Mucosa of rectum (tissue), 2 donors: ENCODE measurements around the gene STING1.
A peak's percentile ranks its signal among the peaks of the same experiment; 100 is the strongest.
"Not testable (repeated sequence)": the region's sequence is repeated elsewhere in the genome, so short reads cannot be mapped to it uniquely, and the experiment has no call there.

ENCODE experiments used
- H3K27ac ChIP-seq, 2 donors: one replicate each; pipeline ENCODE4 v1.7.0; 2013; ENCODE audit warnings: inconsistent platforms in 2 of 2, low read depth in 2 of 2, low read length in 2 of 2
- H3K27me3 ChIP-seq, 2 donors: one replicate each; pipeline ENCODE4 v1.7.0; 2013; ENCODE audit warnings: low read length in 2 of 2; ENCODE audit not compliant: control insufficient read depth in 2 of 2, insufficient read depth in 2 of 2
- H3K36me3 ChIP-seq, 2 donors: one replicate each; pipeline ENCODE4 v1.7.0; 2013; ENCODE audit warnings: low read length in 2 of 2; ENCODE audit not compliant: control insufficient read depth in 2 of 2, insufficient read depth in 2 of 2
- H3K4me1 ChIP-seq, 2 donors: one replicate each; pipeline ENCODE4 v1.7.0; 2013; ENCODE audit warnings: low read length in 2 of 2, mild to moderate bottlenecking in 1 of 2; ENCODE audit not compliant: control insufficient read depth in 2 of 2, insufficient read depth in 2 of 2
- H3K4me3 ChIP-seq, 2 donors: one replicate each; pipeline ENCODE4 v1.7.0; 2013; ENCODE audit warnings: low read length in 2 of 2
- H3K9ac ChIP-seq, 2 donors: one replicate each; pipeline ENCODE4 v1.7.0; 2013; ENCODE audit warnings: low read length in 2 of 2, low read depth in 1 of 2, mild to moderate bottlenecking in 1 of 2
- H3K9me3 ChIP-seq, 2 donors: one replicate each; pipeline ENCODE4 v1.7.0; 2013; ENCODE audit warnings: low read length in 2 of 2; ENCODE audit not compliant: control insufficient read depth in 2 of 2
- donor health status: healthy.
- donor health status: Normal muscosa, but diverticular disease.

Gene STING1

DNA sequence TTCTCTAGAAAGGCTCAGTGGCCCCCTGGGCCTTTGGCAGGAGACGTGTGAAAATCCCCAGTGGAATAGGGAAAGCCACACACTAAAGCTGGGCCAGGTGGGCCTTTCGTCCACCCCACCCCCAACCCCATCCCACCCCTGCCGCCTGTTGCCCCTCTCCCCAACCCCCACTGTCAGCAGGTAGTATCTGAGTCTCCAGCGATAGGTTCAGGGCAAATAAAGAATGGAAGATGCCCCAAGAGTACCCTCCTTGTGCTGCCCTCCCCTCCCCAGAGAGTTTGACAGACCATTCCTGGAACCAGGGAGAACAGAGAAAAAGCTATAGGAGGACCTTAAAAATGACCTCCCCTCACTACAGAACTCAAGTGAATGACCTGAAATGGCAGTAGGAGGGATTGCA lies 41.9 kb upstream of the STING1 start:
- Histone ChIP-seq H3K9ac (no peak overlapping the region), H3K27me3 (no peaks in the 10 kb centered on the region), H3K9me3 (no peaks in the 10 kb centered on the region), H3K4me1 (peaks cover 25 to 33% of the 10 kb centered on the region in 2 donors), H3K4me3 (no peak overlapping the region), H3K36me3 (no peaks in the 10 kb centered on the region), H3K27ac (peak overlapping the region in 1 of 2 donors; percentile 77)

DNA sequence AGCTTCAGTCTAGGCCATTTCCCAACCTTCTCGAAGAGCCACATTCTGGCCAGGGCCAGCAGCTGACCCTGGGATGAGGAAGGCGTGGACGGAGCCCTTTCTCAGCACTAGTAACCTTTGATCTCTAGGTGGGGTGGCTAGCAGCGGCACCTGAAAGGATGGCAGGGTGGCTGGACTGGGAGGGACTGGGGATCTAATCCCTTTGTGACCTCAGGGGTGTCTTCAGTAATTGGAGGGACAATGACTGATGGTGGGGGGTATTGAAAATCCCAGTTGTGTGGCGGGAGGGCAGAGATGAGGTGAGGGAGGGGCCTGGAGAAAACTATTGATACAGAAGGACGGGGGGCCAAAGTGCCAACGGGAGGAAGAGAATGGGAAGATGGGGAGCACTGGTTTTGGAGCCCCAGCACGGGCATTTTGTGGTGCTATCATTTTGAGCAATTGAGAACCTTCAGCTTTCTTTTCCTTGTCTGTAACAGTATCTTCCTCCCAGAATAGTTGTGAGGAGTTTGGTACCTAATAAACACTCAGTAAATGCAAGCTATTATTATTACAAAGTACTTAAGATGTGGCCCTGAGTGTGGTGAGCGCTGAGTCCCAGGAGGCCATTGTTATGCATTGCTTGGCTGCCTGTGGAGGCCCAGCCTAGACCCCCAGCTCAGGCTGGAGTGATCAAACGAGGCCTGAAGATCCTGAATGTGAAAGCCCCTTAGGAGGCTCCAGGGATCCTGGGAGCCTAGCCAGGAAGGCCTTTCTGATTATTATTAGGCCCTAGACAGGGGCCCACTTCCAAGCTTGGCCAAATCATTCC lies 41.3 kb upstream of the STING1 start:
- Histone ChIP-seq H3K9ac (no peak overlapping the region), H3K36me3 (no peaks in the 10 kb centered on the region), H3K27me3 (no peaks in the 10 kb centered on the region), H3K9me3 (no peaks in the 10 kb centered on the region), H3K27ac (peak overlapping the region in 1 of 2 donors; percentile 77), H3K4me3 (no peak overlapping the region), H3K4me1 (peaks cover 25 to 33% of the 10 kb centered on the region in 2 donors)

DNA sequence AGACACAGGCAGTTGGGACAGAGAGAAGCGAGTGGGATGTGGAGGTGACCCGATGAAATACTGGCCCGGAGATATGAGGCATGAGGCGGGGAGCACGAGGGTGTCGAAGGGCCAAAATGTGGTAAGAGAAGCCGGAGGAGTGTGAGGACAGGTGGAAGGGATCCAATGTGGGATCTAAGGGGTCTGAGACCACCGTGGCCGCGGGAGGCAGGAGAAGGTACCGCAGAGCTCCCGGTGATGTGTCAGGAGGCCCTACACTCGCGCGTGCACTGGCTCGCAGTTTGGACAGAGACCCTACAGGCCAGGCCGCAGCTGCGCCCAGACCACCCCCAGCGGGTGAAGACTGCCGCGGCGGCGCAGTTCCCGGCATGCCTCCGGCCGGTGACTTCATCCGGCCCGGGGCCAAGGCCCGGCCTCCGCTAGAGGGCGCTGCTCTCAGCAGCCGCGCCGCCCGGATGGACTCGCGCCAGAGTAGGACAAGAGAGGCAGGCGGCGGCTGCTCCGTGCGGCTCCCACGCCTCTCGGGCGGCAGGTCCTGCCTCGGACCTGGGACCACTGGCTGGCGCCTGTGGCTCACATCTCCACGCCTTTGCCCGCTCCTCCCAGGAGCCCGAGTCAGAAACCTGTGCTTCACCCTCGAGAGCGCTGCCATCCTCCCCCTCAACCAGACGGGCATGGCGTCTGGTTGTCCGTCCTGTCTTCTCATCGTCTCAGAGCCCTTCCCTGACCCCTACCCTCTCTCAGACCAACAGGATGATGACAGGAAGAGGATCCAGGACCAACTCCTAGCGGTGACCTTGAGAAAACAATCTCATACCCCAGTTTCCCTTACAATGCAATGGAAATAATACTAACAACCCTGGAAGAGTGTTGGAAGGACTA lies 35.4 kb upstream of the STING1 start:
- H3K36me3 ChIP-seq, result no peaks in the 10 kb centered on the region
- peaks cover 8 to 10% of the 10 kb centered on the region in 2 donors for H3K4me1 ChIP-seq
- H3K27me3 ChIP-seq, result no peaks in the 10 kb centered on the region
- peak overlapping the region; percentile 99 to 100 for H3K9ac ChIP-seq
- peak overlapping the region; percentile 81 to 85 for H3K27ac ChIP-seq
- no peaks in the 10 kb centered on the region for H3K9me3 ChIP-seq
- H3K4me3 ChIP-seq, result peak overlapping the region; percentile 94 to 96

DNA sequence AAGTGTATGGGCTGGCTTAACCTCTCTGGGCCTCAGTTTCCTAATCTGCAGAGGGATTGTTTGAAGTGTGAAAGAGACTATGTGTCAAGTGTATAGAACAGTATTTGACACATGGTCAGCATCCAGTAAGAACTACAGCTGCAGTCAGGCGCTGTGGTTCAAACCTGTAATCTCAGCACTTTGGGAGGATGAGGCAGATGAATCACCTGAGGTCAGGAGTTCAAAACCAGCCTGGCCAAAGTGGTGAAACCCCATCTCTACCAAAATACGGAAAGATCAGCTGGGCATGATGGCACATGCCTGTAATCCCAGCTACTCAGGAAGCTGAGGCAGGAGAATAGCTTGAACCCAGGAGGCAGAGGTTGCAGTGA lies 31.9 kb upstream of the STING1 start:
- Histone ChIP-seq H3K27ac (no peak overlapping the region), H3K36me3 (no peaks in the 10 kb centered on the region), H3K9me3 (no peaks in the 10 kb centered on the region), H3K27me3 (no peaks in the 10 kb centered on the region), H3K4me3 (no peak overlapping the region), H3K4me1 (peaks cover 8 to 10% of the 10 kb centered on the region in 2 donors), H3K9ac (no peak overlapping the region)

DNA sequence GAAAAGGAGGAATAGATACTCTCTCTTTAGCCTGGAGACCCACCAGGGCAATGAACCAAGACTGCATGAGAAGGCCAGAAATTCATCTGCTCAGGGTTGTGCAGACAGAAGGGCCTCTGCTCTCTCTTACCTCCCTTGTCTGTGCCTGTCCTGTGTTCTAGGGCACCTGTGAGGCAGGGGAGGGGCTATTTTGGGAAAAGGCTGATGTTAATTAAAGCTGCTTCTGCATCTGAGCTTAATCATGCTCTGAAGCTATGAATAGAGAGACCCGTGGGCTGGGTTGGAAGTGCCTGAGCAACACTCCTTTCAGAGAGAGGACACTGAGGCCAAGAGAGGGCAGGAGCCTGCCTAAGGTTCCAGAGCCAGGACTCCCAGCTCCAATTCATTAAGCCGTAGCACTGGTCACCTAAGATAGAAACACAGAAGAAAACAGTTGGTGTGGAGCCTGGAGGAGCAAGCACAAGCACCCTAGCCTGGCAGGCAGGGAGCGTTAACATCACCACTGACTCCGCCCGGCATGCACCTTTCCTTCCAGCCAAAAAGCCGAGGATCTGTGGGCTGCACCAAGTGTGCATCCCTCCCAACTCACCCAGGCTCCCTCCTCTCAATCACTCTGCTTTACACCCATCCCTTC lies 31.4 kb upstream of the STING1 start:
- no peak overlapping the region for H3K27ac ChIP-seq
- H3K4me3 ChIP-seq, result no peak overlapping the region
- H3K36me3 ChIP-seq, result no peaks in the 10 kb centered on the region
- H3K9me3 ChIP-seq, result no peaks in the 10 kb centered on the region
- peaks cover 8 to 10% of the 10 kb centered on the region in 2 donors for H3K4me1 ChIP-seq
- no peak overlapping the region for H3K9ac ChIP-seq
- no peaks in the 10 kb centered on the region for H3K27me3 ChIP-seq

DNA sequence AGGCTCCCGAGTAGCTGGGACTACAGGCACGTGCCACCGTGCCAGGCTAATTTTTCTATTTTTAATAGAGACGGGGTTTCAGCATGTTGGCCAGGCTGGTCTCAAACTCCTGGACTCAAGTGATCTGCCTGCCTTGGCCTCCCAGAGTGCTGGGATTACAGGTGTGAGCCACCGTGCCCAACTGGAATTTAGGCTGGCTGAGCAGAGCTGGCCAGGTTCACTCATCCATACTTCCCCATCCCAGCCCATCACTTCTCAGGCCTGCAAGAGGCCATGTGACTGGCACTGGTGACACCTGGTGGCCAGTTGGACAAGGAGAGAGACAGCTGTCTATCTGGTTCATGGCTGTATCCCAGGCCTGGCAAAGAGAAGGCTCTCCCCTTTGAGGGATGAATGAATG lies 30.9 kb upstream of the STING1 start:
- not testable (repeated sequence) for H3K27ac ChIP-seq, H3K9me3 ChIP-seq, H3K27me3 ChIP-seq, H3K4me3 ChIP-seq, H3K4me1 ChIP-seq, H3K9ac ChIP-seq, H3K36me3 ChIP-seq

DNA sequence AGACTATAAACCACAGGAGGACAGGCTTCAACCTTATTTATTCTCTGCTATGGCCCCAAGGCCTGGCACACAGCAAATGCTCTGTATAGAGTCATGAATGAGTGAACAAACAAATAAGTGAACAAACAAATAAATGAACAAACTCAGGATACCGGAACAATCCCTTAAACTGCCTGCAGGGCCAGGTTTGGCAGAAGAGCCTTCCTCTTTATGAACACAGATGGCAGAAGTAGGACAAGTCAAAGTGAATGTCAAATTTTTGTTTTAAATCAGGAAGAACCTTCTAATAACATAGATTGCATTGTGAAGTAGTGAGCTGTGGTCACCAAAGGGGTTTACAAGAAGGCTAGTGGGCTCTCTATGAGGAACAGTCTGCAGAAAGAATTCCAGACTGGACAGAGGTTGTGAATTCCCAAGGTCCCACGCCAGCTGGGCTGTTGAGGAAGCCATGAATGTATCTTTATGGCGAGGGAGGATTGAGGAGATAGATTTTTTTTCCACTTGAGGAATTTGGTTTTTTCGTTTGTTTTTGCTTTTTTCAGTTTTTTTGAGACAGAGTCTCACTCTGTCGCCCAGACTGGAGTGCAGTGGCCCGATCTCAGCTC lies 30.3 kb upstream of the STING1 start:
- Histone ChIP-seq H3K9me3 (no peaks in the 10 kb centered on the region), H3K4me3 (no peak overlapping the region), H3K9ac (no peak overlapping the region), H3K27me3 (no peaks in the 10 kb centered on the region), H3K36me3 (no peaks in the 10 kb centered on the region), H3K27ac (no peak overlapping the region), H3K4me1 (peaks cover 4% of the 10 kb centered on the region in 2 donors)

DNA sequence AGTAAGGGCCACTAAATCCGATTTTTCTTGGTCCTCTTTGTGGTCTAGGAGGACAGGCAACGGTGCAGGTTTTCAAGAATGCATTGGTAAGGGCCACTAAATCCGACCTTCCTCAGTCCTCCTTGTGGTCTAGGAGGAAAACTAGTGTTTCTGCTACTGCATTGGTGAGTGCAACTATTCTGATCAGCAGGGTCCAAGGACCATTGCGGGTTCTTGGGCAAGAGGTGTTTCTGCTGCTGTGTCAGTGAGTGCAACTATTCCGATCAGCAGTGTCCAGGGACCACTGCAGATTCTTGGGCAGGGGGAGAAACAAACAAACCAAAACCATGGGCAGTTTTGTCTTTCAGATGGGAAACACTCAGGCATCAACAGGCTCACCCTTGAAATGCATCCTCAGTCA lies 22.2 kb upstream of the STING1 start:
- not testable (repeated sequence) for H3K9me3 ChIP-seq, H3K4me1 ChIP-seq, H3K4me3 ChIP-seq, H3K36me3 ChIP-seq, H3K9ac ChIP-seq, H3K27me3 ChIP-seq, H3K27ac ChIP-seq

DNA sequence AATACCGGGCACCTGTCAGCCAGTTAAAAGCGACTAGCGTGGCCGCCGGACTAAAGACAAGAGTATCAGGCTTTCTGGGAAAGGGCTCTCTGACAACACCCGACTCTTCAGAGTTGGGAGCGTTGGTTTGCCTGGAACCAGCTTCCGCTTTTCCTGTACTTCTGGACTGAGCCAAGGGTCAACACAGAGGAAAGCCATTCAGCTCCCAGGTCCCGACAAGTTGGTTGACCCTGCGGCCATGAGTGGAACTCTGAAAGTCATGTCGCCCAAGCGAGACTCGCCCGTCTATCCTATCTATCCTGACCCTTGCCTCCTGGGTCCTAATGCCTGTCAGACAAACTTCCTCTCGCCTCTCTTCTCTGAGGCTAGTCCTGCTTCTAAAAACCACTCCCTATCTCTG lies 21.3 kb upstream of the STING1 start:
- not testable (repeated sequence) for H3K4me1 ChIP-seq, H3K9me3 ChIP-seq, H3K27ac ChIP-seq, H3K27me3 ChIP-seq, H3K4me3 ChIP-seq, H3K9ac ChIP-seq, H3K36me3 ChIP-seq
